Mammary epithelial cell (primary cell): ENCODE results near the gene LCE1E.

ENCODE experiments used
- EZH2 ChIP-seq: IDR thresholded peaks from 2 replicates; pipeline ENCODE4 v1.6.1; 2012; ENCODE audit warnings: low read length, inconsistent platforms, borderline replicate concordance
- TF ChIP-seq, protein P1 (sequence below), 2 donors: IDR thresholded peaks in 1 of 2; conservative IDR thresholded peaks in 1 of 2; 2 replicates each; pipeline ENCODE4 v1.5.1; 2011 to 2012; ENCODE audit warnings: inconsistent platforms in 2 of 2, low read length in 2 of 2, mild to moderate bottlenecking in 2 of 2, control low read depth in 1 of 2, low read depth in 1 of 2; ENCODE audit not compliant: insufficient read depth in 1 of 2; ENCODE audit errors: extremely low read depth in 1 of 2

DNA sequence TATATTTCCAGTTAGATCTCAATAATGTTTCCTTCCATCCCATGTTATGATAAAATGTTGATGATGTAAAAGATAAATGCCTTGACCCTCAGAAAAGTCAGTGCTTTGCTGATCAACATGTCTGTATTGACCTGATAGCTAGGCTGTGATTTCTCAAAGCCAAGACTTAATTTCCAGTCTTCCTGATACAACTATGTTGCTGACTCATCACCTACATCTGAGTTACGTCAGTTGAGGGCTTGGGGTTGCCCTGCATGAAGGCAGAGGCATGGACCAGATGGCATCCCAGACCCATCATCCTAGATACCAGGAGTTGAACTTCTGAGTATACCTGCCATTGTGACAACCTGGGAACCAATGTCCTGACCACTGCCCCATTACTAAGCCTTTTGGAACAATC lies 15.3 kb downstream of the LCE1E start:
- TF ChIP-seq, protein P1, sequence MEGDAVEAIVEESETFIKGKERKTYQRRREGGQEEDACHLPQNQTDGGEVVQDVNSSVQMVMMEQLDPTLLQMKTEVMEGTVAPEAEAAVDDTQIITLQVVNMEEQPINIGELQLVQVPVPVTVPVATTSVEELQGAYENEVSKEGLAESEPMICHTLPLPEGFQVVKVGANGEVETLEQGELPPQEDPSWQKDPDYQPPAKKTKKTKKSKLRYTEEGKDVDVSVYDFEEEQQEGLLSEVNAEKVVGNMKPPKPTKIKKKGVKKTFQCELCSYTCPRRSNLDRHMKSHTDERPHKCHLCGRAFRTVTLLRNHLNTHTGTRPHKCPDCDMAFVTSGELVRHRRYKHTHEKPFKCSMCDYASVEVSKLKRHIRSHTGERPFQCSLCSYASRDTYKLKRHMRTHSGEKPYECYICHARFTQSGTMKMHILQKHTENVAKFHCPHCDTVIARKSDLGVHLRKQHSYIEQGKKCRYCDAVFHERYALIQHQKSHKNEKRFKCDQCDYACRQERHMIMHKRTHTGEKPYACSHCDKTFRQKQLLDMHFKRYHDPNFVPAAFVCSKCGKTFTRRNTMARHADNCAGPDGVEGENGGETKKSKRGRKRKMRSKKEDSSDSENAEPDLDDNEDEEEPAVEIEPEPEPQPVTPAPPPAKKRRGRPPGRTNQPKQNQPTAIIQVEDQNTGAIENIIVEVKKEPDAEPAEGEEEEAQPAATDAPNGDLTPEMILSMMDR (conservative IDR thresholded peaks at IDR 0.05 in 1 of 2, IDR thresholded peaks at IDR 0.05 in 1 of 2; ENCODE audit: extremely low read depth in 1 of 2, insufficient read depth in 1 of 2, low read depth in 1 of 2, low read length in 2 of 2): no peak
- no peak for TF ChIP-seq EZH2
